NOMO-1 (cell line): ENCODE results near the gene SHANK2.

Experiments used
- DNase-seq, 2 experiments: peaks; one replicate each; lab custom pipeline; 2025; ENCODE audit not compliant: unreplicated experiment in 2 of 2; lab: John Stamatoyannopoulos, UW

Gene SHANK2

DNA sequence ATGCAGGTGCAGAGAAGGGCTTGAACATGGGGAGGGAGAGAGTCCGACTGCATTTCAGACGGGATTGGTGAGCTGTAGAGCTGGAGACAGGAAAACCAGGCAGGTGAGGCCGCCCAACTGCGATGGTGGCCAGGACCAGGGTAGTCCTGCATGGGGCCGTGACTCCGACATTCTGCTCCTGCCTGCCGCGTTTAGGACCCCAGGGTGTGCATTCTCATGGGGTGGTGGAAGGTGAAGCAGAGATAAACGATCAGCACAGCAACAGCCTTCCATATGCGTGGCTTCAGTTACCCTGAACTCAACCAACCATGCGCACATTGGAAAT is 29.3 kb downstream of the SHANK2 start:
- DNase-seq, result no peak

DNA sequence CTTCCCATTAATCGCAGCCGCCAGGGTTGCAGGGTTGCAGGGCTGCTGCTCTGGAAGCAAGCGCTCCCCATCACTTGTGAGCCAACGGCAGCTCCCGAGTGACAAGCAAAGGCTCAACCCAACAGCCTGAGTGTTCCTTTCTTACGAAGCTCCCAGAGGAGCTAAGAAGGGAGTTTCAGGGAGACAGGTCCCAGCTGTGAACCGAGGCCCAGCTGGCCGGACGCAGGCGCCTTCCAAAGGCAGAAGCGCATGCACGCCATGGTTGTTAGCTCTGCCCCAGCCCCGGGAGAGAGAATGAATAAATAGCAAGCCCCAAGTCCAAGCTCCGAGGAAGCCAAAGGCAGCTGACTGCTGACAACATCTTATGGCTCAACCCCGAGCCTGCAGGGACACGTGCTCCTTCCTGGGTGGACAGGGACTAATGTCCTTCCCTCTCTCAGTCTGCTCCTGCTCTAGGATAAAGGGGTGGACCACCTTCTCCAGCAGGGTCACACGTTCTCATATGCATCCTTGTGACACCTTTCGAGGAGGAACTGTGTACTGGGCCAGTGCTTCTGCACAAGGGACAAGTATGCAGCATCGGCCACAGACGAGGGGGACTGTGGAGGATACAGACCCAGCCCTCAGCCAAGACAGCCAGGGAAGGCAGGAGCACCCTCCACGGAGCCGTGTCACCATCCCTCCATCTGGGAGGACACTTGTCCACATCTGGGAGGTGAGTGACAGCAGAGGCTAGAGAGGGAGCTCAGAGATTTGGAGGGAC is 29.9 kb downstream of the SHANK2 start:
- DNase-seq, result no peak

DNA sequence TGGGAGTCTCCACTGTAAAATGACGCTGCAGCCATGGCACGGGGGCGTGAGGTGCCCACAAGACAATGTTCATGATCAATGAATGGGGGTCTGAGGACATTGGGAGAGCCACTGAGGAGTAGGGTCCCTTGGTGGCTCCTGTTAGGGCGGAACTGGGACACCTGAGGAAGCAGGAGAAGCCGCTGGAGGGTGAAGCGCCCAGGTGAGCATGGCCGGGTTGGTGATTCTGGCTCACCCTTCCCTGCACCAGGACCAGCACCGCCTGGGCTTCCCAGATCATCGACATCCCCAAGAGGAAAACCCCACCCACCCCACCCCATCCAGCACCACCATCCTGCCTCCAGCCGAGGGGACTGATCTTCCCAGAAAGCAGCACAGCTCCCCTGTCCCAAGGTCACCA is 30.6 kb downstream of the SHANK2 start:
- DNase-seq, result no peak

DNA sequence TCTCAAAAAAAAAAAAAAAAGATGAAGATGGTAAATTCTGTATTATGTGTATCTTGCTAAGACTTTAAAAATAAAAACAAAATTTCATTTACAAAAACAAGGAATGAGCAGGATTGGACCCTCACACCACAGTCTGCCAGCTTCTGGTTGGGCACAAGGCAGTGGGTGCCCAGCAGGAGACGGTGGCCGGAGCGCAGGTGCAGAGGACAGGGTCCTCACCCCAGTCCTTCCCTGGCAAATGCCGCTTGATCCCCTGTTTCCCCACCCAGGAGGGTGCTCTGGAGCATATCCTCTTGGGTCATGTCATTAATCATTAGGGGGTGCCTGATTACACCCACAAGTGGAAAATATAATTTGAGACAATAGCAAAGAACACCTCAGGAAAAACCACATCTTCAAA is 31.2 kb downstream of the SHANK2 start:
- DNase-seq, result no peak

DNA sequence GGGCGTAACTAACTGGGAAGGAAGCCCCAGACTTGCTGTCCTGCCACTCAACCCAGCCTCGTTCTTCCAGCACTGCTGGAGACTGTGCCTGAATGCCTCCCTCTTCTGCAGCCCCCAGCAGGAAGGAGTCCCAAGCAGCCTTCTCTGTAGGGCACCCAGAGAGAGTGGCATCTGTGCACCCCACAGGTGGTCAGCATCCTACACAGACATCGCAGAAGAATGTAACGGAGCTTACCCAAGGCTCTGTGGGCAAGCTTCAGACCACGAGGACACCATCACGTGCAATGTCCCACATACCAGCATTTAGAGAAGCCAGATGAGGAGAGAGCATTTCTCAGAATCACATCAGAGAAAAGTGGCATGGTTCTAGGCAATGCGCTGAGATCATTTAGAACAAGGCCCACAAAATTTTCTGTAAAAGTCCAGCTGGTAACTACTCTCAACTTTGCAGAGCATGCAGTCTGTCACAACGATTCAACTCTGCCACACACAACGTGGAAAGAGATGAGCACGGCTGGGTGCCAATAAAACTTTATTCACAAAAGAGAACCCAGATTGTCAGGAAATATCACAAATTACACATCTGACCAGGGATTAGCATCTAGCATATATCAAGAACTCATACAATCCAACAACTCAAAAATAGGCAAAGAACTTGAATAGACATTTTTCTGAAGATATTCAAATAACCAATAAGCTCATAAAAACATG is 33.4 kb downstream of the SHANK2 start:
- DNase-seq, result no peak

DNA sequence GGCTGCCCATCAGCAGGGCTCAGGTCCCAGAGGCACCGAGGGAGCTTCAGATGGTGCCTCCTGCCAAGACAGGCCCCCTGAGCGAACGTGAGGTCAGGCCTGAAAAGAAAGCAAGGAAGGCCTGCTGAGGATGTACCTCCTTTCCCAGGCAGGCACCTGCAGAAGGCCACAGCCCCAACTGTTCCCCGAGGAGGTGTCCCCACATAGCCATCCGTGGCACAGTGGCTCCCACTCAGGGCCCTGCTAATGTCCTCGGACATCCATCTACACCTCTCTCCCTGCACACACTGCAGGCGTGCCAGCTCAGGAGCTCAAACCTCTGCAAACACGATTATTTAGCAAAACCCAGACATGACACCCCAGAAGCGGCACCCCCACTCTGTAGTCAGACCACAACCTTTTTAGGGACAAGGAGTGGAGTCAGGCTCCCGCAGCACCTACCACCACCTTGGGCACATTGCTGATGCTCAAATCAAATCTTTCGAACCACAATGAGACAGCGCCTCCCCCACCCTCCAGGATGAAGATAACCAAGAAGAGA is 36.9 kb downstream of the SHANK2 start:
- DNase-seq, result no peak

DNA sequence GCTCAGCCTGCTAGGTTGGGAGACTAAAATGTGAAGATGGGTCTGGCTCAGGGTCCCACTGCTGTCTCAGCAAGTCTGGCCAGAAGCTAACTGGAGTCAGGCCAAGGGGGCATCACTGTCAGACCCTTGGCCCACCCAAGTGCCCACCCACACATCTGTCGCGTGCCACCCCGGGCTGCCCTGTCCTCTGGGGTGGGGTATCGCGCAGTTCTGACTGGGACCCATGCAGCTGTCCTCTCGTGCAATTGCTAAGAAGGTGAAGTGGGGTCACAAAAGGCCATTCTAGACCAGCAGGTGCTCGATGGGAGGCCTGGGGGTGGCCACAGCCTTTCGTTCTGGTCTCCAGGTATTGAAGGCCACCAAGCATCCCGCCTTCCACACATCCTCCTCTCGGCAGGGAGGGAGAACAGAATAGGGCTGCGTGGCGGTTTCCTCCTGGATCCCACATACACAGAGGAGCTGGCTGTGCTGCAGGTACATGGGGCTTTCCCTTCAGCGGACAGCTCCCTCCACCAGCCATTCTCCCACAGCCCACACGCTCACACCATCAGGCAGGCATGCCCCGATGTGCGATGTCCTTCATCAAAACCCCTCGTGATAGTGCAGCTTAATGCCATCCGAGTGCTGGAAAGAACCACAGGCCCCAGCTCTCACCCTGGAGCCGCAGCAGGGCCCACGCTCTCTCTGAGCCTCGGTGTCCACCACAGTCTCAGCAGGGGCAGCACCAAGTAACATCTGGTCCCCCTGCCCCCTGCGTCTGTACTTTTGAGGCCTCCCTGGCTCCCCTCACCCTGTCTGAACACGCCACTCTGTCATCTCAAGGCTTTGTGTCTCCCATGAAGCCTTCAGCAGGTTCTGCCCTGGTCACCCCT is 37.6 kb downstream of the SHANK2 start:
- no peak for DNase-seq

DNA sequence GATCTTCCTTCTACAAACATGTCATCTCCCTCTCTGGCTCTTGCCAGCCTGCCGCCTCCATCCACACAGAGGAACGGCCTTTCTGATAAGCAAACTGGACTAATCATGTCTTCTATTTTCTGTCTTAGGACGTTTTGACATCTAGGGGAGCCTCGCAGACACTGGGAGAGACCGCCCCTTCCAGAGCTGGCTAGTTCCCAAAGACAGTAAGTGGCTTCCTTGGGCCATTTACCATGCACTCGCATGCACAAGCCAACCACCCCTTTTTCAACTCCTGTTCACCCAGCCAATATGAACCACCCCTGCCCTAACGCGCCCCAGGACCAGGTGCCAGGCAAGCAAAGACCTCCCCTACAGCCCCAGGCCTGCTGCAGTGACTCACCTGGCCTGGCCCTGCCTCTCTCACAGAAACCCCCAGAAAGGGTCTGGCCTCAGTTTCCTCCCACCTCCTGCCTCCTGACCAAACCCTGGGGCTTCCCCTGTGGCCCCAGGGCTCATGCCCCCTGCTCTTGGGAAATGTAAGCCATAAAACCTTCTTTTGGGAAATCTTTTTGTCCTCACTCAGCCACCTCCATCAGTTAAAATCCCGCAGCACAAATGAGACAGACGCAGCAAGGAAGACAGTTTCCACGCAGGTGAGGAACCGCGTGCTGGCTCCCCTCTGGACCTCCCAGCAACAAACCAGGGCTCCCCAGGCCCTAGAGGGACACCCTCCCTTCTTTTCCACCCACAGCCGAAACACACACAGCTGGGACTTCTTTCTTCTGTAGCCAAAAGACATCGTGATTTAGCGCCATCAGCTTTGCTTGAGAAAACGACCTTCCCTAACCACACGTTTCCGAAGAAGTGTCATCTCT is 38.5 kb downstream of the SHANK2 start:
- no peak for DNase-seq

DNA sequence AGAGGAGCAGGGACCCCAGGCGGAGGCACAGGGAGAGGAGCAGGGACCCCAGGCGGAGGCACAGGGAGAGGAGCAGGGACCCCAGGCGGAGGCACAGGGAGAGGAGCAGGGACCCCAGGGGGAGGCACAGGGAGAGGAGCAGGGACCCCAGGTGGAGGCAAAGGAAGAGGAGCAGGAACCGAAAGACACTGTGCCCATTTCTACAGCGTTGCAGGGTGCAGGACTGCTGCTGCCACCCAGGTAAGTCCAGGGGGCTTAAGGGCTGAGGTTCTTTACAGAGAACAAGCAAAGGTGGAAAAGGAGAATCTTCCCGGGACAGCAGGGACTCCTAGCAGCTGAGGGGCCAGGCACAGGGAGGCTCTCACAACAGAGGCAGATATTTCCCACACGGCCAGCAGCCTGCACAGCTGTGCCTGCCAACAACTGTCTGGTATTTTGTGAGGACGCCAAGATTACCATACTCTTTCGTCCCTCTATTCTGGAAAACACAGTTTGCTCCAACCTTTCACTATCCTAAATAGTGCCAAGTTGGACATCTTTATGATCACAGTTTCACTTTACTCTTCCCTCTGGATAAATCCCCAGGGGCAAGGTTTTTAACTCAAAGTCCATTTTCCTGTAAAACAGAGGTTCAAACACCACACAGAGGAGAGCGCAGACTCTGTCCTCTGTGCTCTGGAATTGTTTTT is 39.4 kb downstream of the SHANK2 start:
- no peak for DNase-seq

DNA sequence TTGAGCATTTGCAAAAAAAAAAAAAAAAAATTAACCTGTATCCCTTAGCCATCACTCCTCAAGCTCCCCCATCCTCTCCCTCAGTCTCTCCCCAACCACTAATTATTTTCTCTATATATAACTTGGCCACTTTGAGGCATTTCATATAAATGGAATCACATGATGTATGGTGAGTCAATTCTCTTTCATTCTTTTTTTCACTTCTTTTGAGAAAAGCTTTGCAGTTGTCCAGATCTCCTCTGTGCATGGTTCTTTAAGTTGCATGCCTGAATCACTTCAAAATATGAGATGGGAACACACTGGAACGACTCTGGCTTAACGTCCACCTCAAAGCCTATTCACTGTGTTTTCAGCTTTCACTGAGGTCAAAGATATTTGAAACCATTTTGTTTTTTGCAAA is 40.7 kb downstream of the SHANK2 start:
- DNase-seq, result no peak

DNA sequence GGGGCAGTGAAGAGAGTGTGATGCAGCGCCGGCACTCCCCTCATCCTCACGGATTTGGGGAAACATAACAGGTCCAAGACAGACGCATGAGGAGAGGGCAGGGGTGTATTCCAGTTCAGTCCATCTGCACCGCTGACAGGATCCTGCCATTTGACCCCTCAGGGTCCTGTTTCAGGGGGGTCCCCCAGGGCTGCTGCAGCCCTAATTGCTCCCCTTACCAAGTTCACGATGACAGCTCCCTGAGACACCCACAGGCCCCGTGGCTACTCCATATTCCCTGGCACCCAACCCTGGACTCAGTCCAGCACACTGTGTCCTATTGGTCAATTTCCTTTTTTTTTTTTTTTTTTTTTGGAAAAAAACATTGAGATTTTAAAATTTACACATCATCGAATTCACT is 41.5 kb downstream of the SHANK2 start:
- no peak for DNase-seq

DNA sequence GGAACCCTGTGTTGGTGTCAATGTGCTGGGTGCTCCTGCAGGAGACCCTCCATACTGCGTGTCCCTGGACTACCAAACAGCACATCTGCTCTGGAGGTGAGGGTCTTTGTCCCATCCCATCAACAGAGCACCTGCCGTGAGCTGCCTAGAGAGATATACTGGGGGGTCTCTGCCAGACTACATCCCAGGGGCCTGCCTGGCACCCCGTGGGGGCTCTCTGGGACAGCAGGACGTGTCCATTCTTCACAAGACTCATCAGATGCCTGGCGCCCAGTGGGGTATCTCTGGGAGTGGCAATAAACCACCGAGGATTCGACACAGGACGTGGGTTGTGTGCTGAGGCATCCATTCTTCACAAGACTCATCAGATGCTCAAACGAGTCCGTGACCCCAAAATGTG is 42.7 kb downstream of the SHANK2 start:
- no peak for DNase-seq

DNA sequence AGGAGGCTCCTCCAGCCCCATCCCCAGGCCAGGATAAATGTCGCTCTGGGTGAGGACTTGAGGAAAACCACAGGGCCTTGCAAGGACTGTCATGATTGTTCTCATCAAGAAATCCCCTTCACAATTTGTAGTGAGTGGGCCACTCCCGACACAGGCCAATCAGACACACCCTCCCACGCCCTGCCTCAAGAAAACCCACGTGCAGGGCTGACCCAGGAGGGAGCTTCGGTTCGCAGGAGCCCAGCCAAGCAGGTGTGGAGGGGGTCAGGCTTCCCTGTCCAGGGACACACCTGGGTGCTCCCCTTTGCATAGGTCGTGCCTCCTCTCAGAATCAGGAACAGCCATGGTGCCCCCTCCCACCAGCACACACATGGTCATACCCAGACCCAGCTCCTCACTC is 43.2 kb downstream of the SHANK2 start:
- no peak for DNase-seq

DNA sequence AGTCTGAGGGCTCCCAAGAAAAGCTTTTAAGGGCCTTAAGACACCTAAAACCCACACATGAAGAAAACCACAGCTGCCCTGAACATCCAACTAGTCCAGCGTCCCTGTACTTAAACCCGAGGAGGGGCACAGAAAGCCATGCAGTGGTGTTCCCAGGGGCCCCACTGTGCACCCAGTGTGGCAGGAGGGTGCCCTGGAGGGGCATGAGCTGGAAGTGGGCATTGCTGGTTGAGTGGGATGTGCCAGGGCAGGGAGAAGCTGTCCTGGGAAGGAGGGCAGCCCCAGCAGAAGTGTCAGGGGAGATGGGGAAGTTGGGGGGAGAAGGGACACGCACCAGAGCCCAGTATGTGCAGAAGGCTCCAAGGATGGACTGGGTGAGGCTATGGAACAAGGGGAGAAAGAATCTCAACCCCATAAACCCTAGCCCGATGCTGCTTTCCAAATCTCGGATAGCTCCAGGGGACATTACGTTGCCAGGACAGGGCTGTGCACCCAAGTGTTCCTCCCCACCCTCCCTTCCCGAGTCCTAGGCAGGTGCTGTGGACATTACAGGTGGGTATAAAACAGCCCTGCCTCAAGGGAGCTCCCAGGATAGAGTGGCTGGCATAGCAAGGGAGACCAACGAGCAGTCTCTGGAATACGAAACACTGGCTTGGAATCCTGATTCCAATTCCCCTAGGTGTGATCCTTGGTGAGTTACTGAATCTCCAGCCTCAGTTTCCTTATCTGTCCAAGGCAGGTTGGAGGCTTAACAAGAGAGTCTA is 44.2 kb downstream of the SHANK2 start:
- no peak for DNase-seq

DNA sequence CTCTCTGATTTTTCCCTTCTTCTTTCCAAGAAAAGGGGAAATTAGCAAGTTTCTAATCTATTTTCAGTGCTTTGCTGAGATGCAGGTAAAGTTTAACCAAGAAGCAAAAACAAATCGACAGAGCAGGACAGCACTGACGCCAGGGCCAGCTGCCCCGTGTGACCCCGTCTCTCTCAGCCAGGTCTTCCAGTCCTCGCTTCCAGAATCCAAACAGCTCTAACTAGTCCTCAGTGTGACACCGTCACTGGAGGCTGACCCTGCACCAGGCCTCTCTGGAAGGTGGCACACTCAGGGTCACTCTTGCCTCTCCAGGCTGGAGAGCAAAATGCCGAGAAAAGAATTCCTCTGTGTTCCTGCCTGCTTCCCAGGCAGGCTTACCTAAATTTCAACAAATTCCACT is 44.8 kb downstream of the SHANK2 start:
- no peak for DNase-seq

DNA sequence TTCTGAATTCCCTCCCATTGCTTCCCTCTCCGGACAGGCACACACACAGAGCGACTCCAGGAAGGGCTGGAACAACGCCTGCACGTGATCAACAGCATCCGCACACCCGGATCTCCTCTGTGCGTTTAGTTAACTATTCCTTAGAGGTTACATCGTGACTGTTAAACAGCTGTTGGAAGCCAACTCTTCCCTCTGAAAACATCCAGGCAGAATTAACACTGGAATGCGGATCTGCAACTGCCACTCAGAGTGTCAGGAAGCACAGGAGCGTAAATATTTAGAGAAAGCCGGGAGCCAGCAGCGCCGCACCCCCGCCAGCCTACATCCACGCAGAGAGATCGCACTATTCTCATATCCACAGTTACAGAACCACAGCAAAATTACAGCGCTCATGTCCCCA is 46.2 kb downstream of the SHANK2 start:
- DNase-seq, result no peak

DNA sequence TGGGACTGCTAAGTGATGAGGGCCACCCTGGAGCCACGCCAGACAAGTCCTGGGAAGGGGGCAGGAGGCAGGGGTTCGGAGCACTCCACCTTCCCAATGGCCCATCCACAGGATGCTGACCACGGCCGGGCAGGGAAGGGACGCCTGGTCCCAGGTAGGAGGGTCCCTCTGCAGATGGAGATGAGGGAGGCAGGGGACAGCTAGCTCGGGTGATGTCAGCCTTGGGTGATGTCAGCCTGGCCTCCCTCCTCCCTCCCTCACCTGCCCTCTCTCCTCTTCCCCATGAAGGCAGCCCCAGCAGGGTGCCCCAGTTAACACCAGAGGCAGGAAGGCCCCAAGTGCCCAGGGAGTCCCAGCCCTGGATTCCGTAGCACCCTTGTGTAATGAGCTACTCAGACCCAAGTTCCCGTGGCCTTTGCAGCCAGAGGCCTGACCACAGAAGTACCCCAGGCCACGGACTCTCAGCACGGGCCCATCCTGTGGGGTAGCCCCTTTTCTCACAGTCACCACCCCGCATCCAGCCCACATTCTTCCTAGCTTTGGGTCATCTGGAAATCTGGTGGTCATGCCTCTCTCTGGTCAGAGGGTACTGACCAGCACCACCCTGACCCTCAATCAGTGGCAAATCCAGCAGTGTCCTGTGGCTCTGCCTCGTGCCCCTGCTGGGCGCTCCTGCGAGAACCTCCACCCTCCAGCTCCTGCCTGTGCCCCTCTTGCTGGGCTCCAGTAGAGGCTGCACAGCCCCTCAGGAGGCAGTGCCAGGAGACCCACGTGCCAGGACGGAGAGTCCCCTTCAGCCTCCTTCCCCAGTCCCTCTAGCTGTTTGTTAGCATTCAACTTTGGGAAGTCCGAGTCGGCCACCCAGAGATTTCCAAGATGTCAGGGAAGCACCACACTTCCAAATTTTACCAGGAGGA is 47.4 kb downstream of the SHANK2 start:
- no peak for DNase-seq

DNA sequence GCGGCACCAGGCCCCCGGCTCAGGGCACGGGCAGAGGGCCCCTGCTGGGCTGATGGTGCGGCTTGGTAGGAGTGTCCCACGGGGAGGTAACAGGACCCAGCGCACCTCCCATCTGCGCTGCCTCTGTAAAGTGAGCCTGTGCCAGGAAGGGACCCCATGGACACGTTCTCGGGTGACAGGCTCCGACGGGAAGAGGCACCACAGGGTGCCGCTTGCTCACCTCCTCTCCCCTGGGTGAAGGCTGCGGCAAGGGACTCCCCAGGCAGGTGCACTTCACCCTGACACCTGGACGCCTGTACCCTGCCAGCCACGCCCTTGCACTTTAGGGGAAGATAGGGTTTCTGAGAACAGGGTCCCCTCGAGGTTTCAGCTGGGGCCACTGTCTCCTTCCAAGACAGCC is 48.1 kb downstream of the SHANK2 start:
- no peak for DNase-seq
